ENCODE measurements around the gene LIN7B.
A peak's percentile ranks its signal among the peaks of the same experiment; 100 is the strongest.

The LIN7B gene

GRCh38 chr19:49128545-49129237 is 14.5 kb downstream of the LIN7B start:
- H3K27ac ChIP-seq: no peak overlapping the region

DNA sequence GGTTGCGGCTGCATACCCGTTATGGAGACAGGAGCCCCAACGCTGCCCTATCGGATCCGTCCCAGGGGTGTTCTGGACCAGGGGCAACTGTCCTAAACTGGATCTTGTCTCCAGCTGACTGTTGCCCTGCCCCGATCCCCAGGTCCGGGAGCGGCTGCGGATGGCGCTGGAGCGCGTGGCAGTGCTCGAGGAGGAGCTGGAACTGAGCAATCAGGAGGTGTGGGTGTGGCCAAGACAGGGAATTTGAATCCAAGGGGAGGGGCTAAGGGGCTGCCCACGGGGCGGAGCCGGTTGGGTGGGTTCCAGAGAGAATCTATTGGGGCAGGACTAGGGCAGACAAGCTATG is 15.0 kb downstream of the LIN7B start:
- Histone ChIP-seq H3K27me3 (peaks cover 54% of the 10 kb centered on the region), H3K27ac (no peak overlapping the region), H3K4me1 (ENCODE audit: control insufficient read depth in 1 of 2, insufficient read depth in 1 of 2, low read depth in 1 of 2, low read length in 1 of 2) (peaks cover 12 to 18% of the 10 kb centered on the region in 2 experiments), H3K4me3 (ENCODE audit: low read depth in 1 of 2, low read length in 1 of 2) (no peak overlapping the region), H3K36me3 (no peaks in the 10 kb centered on the region), H3K9me3 (no peaks in the 10 kb centered on the region)
- TF ChIP-seq, protein P1, sequence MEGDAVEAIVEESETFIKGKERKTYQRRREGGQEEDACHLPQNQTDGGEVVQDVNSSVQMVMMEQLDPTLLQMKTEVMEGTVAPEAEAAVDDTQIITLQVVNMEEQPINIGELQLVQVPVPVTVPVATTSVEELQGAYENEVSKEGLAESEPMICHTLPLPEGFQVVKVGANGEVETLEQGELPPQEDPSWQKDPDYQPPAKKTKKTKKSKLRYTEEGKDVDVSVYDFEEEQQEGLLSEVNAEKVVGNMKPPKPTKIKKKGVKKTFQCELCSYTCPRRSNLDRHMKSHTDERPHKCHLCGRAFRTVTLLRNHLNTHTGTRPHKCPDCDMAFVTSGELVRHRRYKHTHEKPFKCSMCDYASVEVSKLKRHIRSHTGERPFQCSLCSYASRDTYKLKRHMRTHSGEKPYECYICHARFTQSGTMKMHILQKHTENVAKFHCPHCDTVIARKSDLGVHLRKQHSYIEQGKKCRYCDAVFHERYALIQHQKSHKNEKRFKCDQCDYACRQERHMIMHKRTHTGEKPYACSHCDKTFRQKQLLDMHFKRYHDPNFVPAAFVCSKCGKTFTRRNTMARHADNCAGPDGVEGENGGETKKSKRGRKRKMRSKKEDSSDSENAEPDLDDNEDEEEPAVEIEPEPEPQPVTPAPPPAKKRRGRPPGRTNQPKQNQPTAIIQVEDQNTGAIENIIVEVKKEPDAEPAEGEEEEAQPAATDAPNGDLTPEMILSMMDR (IDR thresholded peaks at IDR 0.05): no peak

More at GRCh38 chr19:49128545-49129237, 14.5 kb downstream of the LIN7B start:
- no peaks in the 10 kb centered on the region for H3K9me3 ChIP-seq
- H3K4me1 ChIP-seq (ENCODE audit: control insufficient read depth in 1 of 2, insufficient read depth in 1 of 2, low read depth in 1 of 2, low read length in 1 of 2): peaks cover 10 to 17% of the 10 kb centered on the region in 2 experiments
- H3K36me3 ChIP-seq: no peaks in the 10 kb centered on the region
- peak overlapping the region; percentile 58 to 73 for H3K4me3 ChIP-seq (ENCODE audit: low read depth in 1 of 2, low read length in 1 of 2)
- peaks cover 54% of the 10 kb centered on the region for H3K27me3 ChIP-seq
- TF ChIP-seq, protein P1 (IDR thresholded peaks at IDR 0.05): no peak

DNA sequence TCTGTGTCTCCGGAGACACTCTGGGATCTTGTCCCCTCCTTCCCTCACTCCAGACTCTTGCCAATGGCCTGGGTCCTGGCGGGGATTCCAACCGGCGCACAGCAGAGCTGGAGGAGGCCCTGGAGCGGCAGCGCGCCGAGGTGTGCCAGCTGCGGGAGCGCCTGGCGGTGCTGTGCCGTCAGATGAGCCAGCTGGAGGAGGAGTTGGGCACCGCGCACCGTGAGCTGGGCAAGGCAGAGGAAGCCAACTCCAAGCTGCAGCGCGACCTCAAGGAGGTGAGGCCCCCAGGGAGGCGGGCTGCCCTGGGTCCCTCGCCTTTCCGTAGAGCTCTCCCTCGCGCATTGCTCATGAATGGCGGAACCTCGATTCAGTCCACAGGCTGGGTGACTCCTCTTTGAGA is 16.2 kb downstream of the LIN7B start:
- Histone ChIP-seq H3K9me3 (no peaks in the 10 kb centered on the region), H3K27ac (no peak overlapping the region)
- TF ChIP-seq, protein P1 (IDR thresholded peaks at IDR 0.05): no peak

GRCh38 chr19:49132974-49133609 is 18.9 kb downstream of the LIN7B start:
- H3K4me3 ChIP-seq (ENCODE audit: low read depth in 1 of 2, low read length in 1 of 2): peak overlapping the region in 1 of 2 experiments; percentile 20
- H3K36me3 ChIP-seq: no peaks in the 10 kb centered on the region

More for the DNA sequence above, 16.2 kb downstream of the LIN7B start:
- no peaks in the 10 kb centered on the region for H3K36me3 ChIP-seq
- peaks cover 54% of the 10 kb centered on the region for H3K27me3 ChIP-seq
- peaks cover 12 to 18% of the 10 kb centered on the region in 2 experiments for H3K4me1 ChIP-seq (ENCODE audit: control insufficient read depth in 1 of 2, insufficient read depth in 1 of 2, low read depth in 1 of 2, low read length in 1 of 2)
- no peak overlapping the region for H3K4me3 ChIP-seq (ENCODE audit: low read depth in 1 of 2, low read length in 1 of 2)

DNA sequence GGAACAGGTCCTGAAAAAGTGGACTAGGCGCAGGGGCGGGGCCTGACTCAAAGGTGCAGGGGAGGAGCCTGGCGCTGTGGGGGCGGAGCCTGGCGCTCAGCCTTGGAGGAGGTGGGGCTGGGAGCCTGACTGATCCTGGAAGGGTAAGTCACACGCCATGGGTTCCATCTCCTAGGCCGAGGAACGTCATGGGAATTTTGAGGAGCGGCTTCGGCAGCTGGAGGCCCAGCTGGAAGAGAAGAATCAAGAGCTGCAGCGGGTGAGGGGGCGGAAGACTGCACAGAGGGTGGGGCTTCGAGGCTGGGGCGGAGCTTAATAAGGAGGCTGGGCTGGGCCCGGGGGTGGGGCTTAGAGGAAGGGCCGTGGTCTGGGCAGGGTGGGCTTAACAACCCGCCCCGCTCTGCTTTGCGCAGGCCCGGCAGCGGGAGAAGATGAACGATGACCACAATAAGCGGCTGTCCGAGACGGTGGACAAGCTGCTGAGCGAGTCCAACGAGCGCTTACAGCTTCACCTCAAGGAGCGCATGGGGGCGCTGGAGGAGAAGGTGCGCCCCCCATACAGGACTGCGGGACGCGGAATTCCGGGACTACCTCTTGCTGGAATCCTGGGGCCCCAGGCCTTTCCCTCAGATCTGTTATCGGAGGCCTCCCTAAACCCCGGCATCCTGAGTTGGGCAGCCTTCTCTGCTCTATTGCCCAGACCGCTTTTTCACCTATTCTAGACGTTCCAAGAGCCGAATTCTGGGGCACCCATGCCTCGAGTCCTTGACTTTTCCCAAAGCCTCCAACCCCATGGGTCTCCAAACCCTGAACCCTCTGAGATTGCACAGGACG is 19.7 kb downstream of the LIN7B start:
- Histone ChIP-seq H3K9me3 (no peaks in the 10 kb centered on the region), H3K4me1 (ENCODE audit: control insufficient read depth in 1 of 2, insufficient read depth in 1 of 2, low read depth in 1 of 2, low read length in 1 of 2) (peaks cover 7% of the 10 kb centered on the region in 2 experiments), H3K36me3 (no peaks in the 10 kb centered on the region), H3K4me3 (ENCODE audit: low read depth in 1 of 2, low read length in 1 of 2) (peak overlapping the region; percentile 7 to 20), H3K27me3 (peaks cover 59% of the 10 kb centered on the region), H3K27ac (no peak overlapping the region)
- TF ChIP-seq, protein P1 (IDR thresholded peaks at IDR 0.05): no peak

More at GRCh38 chr19:49132974-49133609, 18.9 kb downstream of the LIN7B start:
- Histone ChIP-seq H3K9me3 (no peaks in the 10 kb centered on the region), H3K27ac (no peak overlapping the region), H3K27me3 (peaks cover 59% of the 10 kb centered on the region), H3K4me1 (ENCODE audit: control insufficient read depth in 1 of 2, insufficient read depth in 1 of 2, low read depth in 1 of 2, low read length in 1 of 2) (peaks cover 7 to 10% of the 10 kb centered on the region in 2 experiments)
- TF ChIP-seq, protein P1 (IDR thresholded peaks at IDR 0.05): no peak
